Common myeloid progenitor, CD34-positive (primary cell): ENCODE measurements around the gene ADAMTSL1.

ENCODE experiments used
- CTCF ChIA-PET: fragments of 350-600 bp; sonication (Branson Sonifier 250); formaldehyde crosslinking; loops from one replicate; lab custom pipeline; 2021; ENCODE audit warnings: antibody characterized with exemption; lab: Charles Lee
- POLR2A ChIA-PET: fragments of 350-600 bp; sonication (Branson Sonifier 250); formaldehyde crosslinking; loops from one replicate; lab custom pipeline; 2021; ENCODE audit warnings: antibody characterized with exemption; lab: Charles Lee
- DNase-seq, 3 donors: peaks; one replicate each; pipeline versions ENCODE4 v3.0.0 to v3.0.0-alpha.2; 2013
- H3K27ac ChIP-seq, 2 experiments: 1 replicate in 1 of 2; 2 replicates in 1 of 2; pipeline ENCODE4 v1.7.0; 2013; ENCODE audit warnings: inconsistent platforms in 2 of 2, low read length in 2 of 2, mild to moderate bottlenecking in 2 of 2, low read depth in 1 of 2, moderate library complexity in 1 of 2; ENCODE audit not compliant: severe bottlenecking in 2 of 2, insufficient read depth in 1 of 2, poor library complexity in 1 of 2
- H3K27me3 ChIP-seq, 5 experiments: replicated peaks in 2 of 5; 1 replicate in 3 of 5; 2 replicates in 2 of 5; pipeline versions ENCODE4 v1.6.1 to v1.7.0; 2013; ENCODE audit warnings: low read length in 4 of 5, mild to moderate bottlenecking in 2 of 5, moderate library complexity in 2 of 5, inconsistent platforms in 1 of 5; ENCODE audit not compliant: insufficient read depth in 5 of 5, control insufficient read depth in 4 of 5
- H3K36me3 ChIP-seq, 4 experiments: 1 replicate in 2 of 4; 2 replicates in 2 of 4; pipeline versions ENCODE4 v1.6.1 to v1.7.0; 2013; ENCODE audit warnings: low read length in 3 of 4, control low read depth in 1 of 4, mild to moderate bottlenecking in 1 of 4; ENCODE audit not compliant: control insufficient read depth in 4 of 4, insufficient read depth in 4 of 4
- H3K4me1 ChIP-seq, 4 experiments: 1 replicate in 3 of 4; 2 replicates in 1 of 4; pipeline versions ENCODE4 v1.6.1 to v1.7.1; 2013; ENCODE audit warnings: low read length in 3 of 4, mild to moderate bottlenecking in 3 of 4, control low read depth in 1 of 4, inconsistent platforms in 1 of 4, moderate library complexity in 1 of 4; ENCODE audit not compliant: control insufficient read depth in 4 of 4, insufficient read depth in 4 of 4; ENCODE audit errors: control extremely low read depth in 1 of 4
- H3K4me3 ChIP-seq, 7 experiments: 1 replicate in 4 of 7; 2 replicates in 3 of 7; pipeline versions ENCODE4 v1.5.1 to v1.7.0; 2013; ENCODE audit warnings: mild to moderate bottlenecking in 7 of 7, low read length in 6 of 7, moderate library complexity in 6 of 7, inconsistent platforms in 2 of 7, low read depth in 2 of 7, control low read depth in 1 of 7; ENCODE audit not compliant: insufficient read depth in 4 of 7, control insufficient read depth in 1 of 7; ENCODE audit errors: extremely low read depth in 1 of 7
- H3K9me3 ChIP-seq, 5 experiments: 1 replicate in 4 of 5; 2 replicates in 1 of 5; pipeline versions ENCODE4 v1.6.1 to v1.7.1; 2013; ENCODE audit warnings: low read length in 4 of 5, mild to moderate bottlenecking in 2 of 5, inconsistent platforms in 1 of 5, low read depth in 1 of 5, moderate library complexity in 1 of 5; ENCODE audit not compliant: control insufficient read depth in 4 of 5, insufficient read depth in 2 of 5; ENCODE audit errors: control extremely low read depth in 1 of 5
- WGBS: methylation state at CpG from one replicate; pipeline ENCODE4 v1.1.5; 2013; ENCODE audit not compliant: insufficient coverage; 5-methylcytosine and 5-hydroxymethylcytosine counted together

ADAMTSL1 gene

DNA sequence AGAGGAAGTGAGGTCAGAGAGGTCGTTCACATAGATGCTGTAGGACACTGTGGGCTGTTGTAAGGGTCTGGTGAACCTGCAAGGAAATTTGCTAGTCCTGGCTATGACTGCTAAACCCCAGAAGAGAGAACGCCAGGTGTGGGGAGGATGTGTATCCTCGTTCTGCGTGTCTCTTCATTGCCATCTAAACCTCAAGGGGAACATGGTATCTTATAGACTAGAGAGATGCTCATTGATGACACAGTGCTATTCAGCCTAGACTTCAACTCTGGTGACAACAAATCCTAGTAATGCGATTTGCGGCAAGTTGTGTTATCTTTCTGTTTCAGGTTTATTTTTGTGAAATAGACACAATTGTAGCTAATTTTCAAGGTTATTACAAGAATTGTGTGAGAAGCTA lies 140.2 kb downstream of the ADAMTSL1 start:
- DNase-seq = no peak
- Histone ChIP-seq H3K4me1 (no peaks in the 10 kb centered on the region), H3K27me3 (no peaks in the 10 kb centered on the region), H3K36me3 (no peaks in the 10 kb centered on the region), H3K9me3 (peaks cover 0 to 1% (median 0%) of the 10 kb centered on the region in 5 experiments), H3K27ac (no peak overlapping the region), H3K4me3 (no peak overlapping the region)
- 86% methylated on average over 3 of the region's 6 CpGs for WGBS
- ChIA-PET POLR2A (no interaction called here), CTCF (no interaction called here)

DNA sequence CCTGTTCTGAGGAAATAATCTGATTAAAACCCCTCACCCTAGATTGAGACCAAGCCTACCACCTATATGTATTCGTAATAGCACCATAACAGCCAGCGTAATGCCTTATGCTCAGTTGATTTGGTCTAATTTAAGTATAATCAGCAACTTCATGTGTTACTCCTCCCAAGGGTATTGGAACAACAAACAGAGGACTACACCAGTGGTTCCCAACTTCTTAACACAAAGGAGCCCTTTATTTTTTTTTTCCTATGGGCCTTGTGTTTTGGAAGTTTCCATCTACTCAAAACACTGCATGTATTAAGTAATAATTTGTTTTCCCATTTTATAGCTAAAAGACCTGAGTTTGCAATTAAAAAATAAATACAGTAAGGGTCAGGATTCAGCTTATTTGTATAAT lies 140.7 kb downstream of the ADAMTSL1 start:
- H3K9me3 ChIP-seq = peaks cover 0 to 1% (median 0%) of the 10 kb centered on the region in 5 experiments
- POLR2A ChIA-PET = no interaction called here
- no peaks in the 10 kb centered on the region for H3K4me1 ChIP-seq
- H3K27ac ChIP-seq = no peak overlapping the region
- WGBS = 60% methylated on average over 2 of the region's 2 CpGs
- H3K36me3 ChIP-seq = no peaks in the 10 kb centered on the region
- no peaks in the 10 kb centered on the region for H3K27me3 ChIP-seq
- CTCF ChIA-PET = no interaction called here
- H3K4me3 ChIP-seq = no peak overlapping the region
- no peak for DNase-seq

DNA sequence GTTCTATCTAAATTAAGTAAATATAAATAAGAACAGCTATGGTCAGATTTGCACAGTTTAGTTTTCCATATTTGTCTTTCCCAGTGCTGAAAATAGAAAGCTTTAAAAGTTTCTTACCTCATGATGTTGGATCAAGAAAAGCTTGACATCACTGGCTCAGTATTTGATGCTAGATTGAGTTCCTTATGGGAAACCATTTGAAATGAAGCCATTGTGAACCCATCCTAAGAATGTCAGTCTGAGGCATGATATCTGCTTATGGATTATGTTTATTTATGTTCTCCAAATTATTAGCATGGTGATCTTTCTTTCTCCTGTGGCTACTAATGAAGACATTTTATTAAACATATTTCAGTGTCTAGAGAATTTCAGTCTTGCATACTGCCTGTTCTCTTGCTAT lies 143.0 kb downstream of the ADAMTSL1 start:
- ChIA-PET CTCF (no interaction called here), POLR2A (no interaction called here)
- no peaks in the 10 kb centered on the region for H3K4me1 ChIP-seq
- no peaks in the 10 kb centered on the region for H3K27me3 ChIP-seq
- H3K9me3 ChIP-seq = no peaks in the 10 kb centered on the region
- H3K36me3 ChIP-seq = no peaks in the 10 kb centered on the region
- DNase-seq = no peak
- H3K27ac ChIP-seq = no peak overlapping the region
- no peak overlapping the region for H3K4me3 ChIP-seq

DNA sequence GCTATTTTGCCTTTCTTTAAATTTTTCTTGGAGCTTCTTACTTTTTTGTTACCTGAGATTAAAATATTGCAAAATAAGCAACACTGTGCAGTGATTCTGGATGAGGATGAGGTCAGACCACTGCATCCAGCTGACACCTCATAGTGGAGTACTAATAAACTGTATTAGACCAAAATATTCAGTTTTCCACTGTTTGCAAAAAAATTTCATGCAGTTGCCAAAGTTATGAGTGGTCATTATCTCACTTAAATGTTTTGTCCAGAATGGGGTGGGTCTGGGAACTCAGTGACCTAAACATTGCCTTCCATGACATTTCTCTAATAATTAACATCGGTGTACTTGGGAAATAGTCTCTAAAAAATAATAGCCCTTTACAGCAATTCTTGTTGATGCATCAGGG lies 143.8 kb downstream of the ADAMTSL1 start:
- ChIA-PET CTCF (no interaction called here), POLR2A (no interaction called here)
- Histone ChIP-seq H3K27ac (no peak overlapping the region), H3K27me3 (no peaks in the 10 kb centered on the region), H3K4me3 (no peak overlapping the region), H3K36me3 (no peaks in the 10 kb centered on the region), H3K9me3 (no peaks in the 10 kb centered on the region), H3K4me1 (no peaks in the 10 kb centered on the region)
- DNase-seq = no peak
- no CpG with 5 or more reads among the region's 1 CpG for WGBS

DNA sequence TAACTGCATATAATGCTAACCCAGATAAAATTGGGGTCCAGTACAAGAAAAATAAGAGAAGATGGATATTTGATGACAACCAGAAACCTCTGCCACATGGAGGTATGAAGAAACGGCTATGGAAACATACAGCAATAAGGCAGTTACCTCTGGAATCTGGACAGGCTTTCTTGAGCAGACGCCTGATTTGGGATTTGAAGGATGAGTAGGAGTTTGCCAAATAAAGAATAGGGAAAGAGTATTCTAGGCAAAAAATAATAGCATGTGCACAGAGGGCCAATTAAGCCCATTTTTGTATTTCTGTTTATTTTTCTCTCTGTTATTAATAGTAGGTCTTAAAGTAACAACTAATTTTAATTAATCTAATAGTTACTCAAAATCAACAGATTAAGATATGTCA lies 144.9 kb downstream of the ADAMTSL1 start:
- 96% methylated on average over 2 of the region's 2 CpGs for WGBS
- Histone ChIP-seq H3K27ac (no peak overlapping the region), H3K27me3 (no peaks in the 10 kb centered on the region), H3K4me3 (no peak overlapping the region), H3K36me3 (no peaks in the 10 kb centered on the region), H3K9me3 (no peaks in the 10 kb centered on the region), H3K4me1 (no peaks in the 10 kb centered on the region)
- no peak for DNase-seq
- POLR2A ChIA-PET = no interaction called here
- CTCF ChIA-PET = no interaction called here

DNA sequence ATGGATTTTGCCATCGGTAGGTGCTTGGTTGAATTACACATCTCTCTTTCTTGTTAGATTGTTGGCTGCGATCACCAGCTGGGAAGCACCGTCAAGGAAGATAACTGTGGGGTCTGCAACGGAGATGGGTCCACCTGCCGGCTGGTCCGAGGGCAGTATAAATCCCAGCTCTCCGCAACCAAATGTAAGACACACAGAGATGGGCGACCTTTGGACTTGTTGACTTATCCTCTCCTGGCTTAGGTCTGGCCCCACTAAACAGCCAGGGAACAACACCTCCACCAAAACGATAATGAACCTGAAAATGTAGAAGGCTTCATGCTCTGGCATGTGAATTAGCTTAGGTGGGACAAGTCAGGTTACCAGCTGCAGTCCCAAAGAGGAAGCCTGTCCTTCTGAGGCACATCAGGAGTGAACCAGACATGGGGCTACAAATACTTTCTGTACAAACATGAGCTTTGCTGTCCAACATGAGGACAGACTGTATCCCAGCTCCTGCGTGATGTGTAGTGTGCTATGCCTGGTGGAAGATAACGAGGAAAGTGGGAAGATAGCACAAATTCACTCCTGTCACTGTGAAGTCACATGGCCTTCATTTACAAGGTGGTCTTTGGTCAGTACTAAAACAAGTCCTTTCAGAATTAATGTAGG lies 148.4 kb downstream of the ADAMTSL1 start:
- Histone ChIP-seq H3K4me3 (no peak overlapping the region), H3K9me3 (no peaks in the 10 kb centered on the region), H3K27ac (no peak overlapping the region), H3K4me1 (no peaks in the 10 kb centered on the region), H3K27me3 (no peaks in the 10 kb centered on the region), H3K36me3 (no peaks in the 10 kb centered on the region)
- ChIA-PET POLR2A (no interaction called here), CTCF (no interaction called here)
- no peak for DNase-seq
- WGBS = 97% methylated on average over 10 of the region's 11 CpGs

DNA sequence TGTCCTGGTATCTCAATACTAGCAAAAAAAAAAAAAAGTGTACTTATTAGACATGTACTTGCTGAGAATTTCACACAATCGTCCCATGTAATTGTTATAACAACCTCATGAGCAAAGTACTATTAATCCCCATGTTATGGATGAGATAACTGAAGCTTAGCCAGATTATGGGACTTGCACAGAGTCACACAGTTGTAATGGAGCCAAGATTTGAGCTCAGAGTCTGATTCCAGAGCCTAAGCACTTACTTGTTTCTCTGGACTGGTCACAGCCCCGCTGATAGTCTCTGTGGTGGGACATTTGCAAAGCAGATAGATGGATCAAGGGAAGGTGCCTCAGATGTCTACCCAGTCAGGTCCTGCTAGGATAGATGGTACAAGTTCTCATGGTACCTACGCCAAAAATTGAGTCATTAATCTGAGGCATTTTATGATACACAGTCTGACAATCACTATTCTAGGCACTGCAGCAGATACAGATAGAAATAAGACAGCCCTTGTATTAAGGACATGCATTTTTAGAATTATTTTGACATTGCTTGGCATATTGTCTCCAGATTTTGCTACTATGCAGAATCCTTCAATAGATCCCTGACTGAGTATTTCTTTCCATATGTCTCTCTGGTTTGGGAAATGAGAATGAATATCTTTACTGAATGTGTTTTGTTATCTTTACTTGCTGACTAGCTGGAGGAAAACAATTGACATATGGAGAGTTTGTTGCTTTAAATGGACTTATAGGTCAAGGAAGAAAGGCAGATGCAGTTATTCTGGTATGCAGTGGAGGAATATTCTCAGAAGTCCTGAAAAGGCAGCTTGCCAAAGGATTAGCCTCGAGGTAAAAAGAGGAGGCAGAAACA lies 149.5 kb downstream of the ADAMTSL1 start:
- Histone ChIP-seq H3K27ac (no peak overlapping the region), H3K36me3 (no peaks in the 10 kb centered on the region), H3K9me3 (no peaks in the 10 kb centered on the region), H3K4me1 (no peaks in the 10 kb centered on the region), H3K4me3 (no peak overlapping the region), H3K27me3 (no peaks in the 10 kb centered on the region)
- ChIA-PET CTCF (no interaction called here), POLR2A (no interaction called here)
- DNase-seq = no peak
- 94% methylated on average over 2 of the region's 4 CpGs for WGBS
